Lung microvascular endothelial cell (primary cell): ENCODE measurements around the gene ADCY1. TPM values are rescaled to one million over a fixed set of nuclear protein-coding genes. Genes with fewer than 3 reads are reported as not detected.
"Not testable (repeated sequence)": the region's sequence is repeated elsewhere in the genome, so short reads cannot be mapped to it uniquely, and the experiment has no call there.

Experiments
- DNase-seq, 2 donors: peaks; one replicate each; pipeline versions ENCODE4 v3.0.0 to v3.0.0-alpha.2; 2010; ENCODE audit warnings: low read depth in 2 of 2
- total RNA-seq: library from RNA; depleted of rRNA; stranded (reverse); fragments of >200 nt; gene quantifications from 2 replicates; pipeline ENCODE4 v1.2.1, GENCODE V29; 2014

Gene ADCY1
- total RNA-seq: 0.40 and 0.44 TPM in 2 replicates

DNA sequence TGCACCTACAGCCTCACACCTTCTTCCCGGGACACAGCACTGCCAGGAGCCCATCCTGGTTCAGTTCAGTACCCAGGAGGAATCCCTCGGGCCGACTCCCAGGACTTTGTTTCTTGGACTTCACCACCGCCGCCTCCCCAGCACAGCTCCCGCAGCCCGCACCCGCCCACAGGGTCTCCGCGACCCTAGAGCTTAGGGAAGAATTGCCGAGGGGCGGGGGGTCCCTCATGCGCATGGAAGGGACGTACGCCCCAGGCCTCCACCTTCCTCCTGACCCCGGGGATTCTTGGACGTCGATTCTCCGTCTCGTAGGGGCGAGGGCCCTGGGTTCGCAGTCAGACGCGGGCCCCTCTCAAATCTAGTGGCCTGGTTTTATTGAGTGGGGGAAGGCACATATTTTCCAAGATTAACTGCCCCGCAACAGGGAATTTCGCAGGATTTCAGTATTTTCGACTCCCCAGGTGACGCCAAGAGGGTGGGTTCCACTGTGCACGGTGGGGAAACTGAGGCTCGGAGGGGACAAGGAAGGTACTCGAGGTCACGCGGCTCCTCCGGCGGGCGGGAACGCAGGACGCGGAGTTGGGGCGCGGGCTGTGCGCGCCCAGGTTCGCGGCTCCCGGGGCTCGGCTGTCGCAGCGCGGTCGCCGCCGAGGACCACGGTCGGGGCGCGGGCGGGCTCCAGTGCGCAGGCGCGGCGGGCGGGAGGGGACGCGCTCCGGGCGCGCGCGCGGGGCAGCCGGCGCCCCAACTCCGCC is at the start of gene ADCY1:
Gene ADCY1, plus strand, starts transcription at position 708 of the 755 bp plus-strand sequence. CDS start 176 bp downstream, outside the sequence.
- DNase-seq: no peak

DNA sequence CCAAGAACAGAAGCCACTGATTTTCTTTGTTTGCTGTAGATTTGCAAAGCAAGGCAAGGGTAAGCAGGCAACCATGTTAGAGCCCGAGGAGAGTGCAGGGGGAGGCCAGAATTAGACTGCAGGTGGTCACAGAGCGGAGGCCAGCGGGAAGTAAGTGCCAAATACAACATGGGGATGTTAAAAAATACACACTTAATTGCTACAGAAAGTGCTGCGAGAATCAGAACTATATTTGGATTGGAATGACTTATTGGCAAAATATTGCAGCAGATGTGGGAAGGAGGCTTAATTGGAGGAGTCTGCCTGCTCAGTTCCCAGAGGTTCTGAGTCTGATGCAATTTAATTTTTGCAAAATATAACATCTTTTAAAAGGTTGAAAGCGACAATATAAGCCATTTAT is 49.7 kb upstream of the ADCY1 start:
- no peak for DNase-seq

DNA sequence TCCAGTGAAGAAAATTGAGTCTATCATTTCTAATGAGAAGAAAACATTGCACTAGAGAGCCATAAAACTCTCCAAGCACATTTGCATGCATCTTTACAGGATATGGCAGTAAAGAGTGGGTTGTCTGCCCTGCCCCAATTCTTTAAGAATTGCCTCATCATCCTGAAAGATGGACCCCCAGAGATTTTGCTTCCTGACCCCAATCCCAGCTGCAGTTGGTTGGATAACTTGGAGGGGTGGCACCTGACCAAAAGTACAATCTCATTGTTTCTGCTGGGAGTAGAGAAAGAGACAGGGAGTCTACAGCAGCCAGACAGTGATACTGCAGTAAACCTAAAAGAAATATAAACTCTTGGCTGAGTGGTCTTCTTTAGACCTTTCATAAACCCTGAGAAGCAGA is 49.1 kb upstream of the ADCY1 start:
- no peak for DNase-seq

DNA sequence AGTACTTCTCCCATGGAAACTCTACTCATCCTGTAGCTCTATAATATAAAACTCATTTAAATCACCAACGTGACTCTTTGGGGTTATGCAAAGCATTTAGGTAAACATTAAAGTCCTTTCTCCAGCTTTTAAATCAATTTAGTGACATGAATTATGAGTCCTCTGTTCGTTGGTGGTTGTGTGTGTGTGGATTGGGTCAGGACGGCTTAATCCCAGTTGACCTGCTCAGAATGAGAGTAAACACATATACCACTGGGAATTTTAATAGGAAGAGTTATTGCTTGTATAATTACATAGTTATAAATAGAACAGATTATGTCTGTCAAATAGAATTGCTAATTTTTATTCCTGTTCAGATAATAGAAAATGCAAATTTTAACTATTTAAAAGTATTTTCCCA is 30.7 kb upstream of the ADCY1 start:
- no peak for DNase-seq

DNA sequence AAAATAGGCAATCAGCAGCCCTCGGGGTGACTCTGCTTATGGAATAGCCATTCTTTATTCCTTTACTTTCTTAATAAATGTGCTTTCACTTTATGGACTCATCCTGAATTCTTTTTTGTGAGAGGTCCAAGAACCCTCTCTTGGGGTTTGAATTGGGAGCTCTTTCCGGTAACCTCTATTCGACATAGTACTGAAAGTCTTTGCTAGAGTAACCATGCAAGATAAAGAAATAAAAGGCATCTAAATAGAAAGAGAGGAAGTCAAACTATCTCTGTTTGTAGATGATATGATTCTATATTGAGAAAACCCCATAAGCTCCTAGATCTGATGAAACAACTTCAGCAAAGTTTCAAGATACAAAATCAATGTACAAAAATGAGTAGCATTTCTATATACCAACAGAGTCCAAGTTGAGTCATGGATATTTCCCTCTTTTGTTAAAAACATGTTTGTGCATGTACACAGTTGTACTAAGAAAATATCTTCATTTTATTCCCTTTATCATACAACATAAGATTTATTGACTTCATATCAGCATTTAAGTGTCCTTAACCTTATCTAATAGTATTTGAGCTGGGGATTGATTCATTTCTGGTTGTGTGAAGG is 29.0 kb upstream of the ADCY1 start:
- not testable (repeated sequence) for DNase-seq

DNA sequence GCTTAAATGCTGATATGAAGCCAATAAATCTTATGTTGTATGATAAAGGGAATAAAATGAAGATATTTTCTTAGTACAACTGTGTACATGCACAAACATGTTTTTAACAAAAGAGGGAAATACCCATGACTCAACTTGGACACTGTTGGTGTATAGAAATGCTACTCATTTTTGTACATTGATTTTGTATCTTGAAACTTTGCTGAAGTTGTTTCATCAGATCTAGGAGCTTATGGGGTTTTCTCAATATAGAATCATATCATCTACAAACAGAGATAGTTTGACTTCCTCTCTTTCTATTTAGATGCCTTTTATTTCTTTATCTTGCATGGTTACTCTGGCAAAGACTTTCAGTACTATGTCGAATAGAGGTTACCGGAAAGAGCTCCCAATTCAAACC is 25.3 kb upstream of the ADCY1 start:
- DNase-seq: not testable (repeated sequence)

DNA sequence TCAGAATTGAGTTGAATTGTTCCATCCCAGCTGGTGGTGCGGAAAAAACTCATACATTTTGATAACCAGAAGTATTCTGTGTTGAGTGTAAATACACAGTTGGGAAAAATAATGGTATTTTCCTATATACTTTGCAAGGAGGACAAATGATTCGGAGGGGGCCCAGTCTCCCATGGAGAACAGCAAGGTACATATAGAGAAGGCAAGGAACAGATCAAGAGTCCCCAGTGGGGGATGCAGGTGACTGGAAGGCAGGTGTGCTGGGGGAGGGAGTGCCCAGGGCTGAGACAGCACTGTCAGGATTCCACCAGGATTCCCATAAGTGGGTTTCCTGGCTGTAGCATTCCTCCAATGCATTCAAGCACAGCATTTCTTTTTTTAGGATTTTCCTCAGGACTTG is 10.8 kb upstream of the ADCY1 start:
- no peak for DNase-seq

DNA sequence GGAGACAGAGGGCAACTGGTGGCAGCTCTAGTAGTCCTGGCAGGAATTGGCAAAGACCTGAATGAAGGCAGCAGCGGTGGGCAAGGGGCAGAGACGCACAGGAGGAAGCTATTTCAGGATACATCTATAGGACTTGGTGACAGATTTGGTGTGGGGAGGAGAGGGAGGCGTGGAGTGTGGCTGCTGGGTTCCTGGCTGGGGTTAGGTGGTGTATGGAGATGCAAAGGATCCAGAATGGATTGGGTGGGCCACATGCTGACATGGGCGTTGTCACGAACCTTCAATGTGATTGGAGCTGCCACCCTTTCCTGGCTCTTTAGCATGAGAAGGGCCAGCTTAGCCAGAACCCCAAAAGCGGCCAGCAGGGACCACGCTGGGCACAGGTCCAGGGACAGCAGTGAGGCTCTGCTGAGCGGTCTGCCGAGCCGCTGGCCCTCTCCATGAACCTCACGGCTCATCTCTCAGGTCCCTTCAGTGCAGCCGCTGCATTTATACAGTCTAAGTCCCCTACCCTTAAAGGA is 10.2 kb upstream of the ADCY1 start:
- DNase-seq: no peak

DNA sequence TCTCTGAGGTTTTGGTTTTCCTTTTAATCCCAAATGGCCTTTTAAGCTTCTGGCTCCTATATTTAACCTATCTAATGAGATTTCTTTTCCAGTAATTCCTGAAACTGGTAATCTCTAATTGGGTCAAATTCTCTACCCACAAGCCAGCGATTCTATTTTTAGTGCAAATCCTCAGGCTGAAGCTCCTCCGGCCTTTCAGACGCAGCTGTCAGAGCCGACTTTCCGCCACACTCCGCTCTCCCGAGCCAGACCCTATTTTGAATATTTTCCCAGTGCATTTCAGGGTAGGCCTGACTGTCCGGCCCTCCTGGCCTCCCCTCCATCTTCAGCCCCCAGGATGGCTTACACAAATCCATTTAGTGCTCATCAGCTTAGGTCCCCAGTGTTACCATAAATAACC is 9.7 kb upstream of the ADCY1 start:
- no peak for DNase-seq

DNA sequence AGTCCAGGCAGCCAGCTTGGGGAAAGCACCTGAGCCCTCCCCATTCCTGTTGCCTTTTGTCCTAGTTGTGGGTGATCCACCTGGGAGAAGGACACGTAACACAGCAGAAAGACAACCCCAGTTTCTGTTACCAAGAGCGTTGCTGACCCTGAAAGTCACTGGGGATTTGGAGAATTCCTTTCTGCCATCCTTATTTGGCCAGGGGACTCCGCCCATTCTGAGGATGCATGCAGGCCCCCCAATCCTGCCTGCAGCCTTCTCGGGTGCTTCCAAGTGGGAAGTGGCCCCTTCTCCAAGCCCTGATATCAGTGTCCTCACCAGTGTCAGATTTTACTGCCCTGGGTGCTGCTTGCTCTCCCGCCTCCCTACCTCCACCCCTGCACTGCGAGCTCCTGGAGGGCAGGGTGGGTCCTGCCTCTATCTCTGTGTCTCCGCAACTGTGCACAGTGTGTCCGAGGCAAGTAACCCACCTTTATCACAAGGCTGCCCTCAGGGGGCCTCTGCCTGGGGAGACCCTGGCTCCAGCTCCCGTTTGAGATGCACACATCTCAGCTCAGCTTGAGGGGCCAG is 9.2 kb upstream of the ADCY1 start:
- no peak for DNase-seq

DNA sequence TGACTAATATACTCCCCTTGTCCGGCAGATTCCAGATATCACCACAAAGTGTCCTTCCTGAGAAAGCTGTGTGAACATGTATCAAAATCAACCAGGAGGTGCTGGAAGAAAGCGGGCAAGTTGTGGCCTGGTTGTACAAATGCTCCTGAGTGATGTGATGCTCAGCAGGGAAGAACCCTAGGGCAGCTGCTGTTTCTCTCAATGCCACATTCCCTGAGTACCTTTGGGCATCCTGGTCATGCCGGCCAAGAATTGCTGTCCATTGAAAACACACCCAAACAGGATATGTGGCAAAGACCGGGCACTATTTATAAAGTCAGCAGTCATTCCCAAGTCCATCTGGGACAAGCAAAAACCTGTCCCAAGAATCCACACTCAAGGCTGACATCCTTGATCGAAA is 7.8 kb upstream of the ADCY1 start:
- no peak for DNase-seq

DNA sequence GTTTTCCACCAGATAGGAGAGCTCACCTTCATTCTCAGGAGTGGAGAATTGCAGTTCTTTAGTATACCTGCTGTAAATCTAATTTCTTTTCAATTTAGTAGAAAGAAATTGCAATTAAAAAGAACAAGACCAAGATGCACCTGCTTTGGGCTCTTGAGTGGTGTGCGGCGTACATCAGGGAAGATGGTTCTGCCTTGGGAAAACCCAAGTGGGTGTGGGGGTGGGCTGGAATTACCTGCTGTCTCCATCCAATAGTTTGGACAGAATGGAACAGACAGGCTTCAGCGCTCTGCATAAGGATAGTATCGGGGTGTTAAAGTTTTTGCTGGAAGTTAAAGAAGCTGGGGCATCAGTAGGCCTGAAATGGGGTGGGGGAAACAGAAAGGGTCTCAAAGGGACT is 7.2 kb upstream of the ADCY1 start:
- no peak for DNase-seq

DNA sequence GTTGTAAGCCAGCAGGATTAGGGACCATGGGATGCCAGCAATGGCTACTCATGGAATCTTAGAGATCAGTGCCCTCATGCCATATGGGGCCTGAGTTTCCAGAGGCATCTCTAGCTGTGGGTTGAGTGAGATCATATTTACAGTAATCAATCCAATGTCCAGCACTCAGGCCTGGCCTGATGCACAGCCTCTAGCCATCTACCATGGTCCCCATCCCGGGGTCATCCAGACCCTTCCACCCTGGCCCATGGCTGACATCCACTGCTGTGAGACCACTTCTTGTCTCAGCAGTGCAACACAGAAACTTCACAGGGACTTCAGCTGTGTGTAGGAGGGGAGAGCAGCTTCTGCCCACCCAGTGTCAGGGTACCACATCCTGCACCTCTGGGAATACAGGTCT is 6.5 kb upstream of the ADCY1 start:
- no peak for DNase-seq

DNA sequence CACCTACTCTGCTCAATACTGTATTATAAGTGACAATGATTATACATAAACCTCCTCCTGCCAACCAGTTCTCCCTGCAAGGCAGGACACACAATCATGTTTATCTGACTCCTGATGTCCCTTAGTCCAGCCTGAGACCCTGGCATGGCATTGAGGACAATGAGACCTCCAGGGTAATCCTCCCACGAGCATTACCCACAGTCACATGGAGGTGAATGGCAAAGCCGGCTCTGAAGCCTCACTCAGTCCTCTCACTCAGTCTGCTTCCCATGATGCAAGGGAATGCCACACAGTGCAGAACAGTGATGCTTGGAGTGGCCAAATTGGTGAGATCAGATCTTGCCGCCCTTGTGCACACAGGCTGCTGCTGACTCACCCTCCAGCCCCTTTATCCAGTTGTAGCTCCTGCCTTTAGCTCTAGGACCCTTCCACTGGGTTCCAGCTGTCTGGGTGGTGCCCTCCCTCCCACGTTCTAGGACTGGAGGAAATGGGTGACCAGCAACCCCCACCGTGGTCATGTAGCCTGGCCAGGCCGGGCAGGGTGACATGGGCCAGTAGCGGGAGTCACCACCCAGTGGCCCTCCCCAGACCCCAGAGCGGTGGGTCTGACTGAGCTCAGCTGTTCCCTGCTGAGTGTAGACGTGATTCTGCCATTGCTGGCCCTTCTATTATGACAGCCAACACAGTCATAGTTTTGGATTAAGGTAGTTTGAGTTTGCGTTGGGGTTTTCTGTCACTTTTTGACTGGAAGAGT is 5.5 kb upstream of the ADCY1 start:
- DNase-seq: no peak

DNA sequence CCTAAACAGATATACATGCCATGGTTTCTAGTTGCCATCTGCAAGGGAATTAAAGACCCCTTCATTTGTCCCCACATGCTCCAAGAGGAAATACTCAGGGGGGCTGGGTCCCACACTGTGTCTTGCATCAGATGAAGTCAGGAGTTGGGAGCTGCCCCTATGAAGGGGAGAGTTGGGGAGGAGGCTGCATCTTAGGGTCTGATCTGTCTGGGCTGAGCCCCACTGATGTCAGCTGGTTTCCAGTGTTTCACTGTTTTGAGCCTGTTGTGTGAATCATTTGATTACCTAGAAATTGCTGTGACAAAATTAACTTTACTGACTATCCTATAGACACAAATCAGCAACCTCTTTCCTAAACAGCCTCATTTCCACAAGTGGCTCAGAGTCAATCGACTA is 4.9 kb upstream of the ADCY1 start:
- no peak for DNase-seq

DNA sequence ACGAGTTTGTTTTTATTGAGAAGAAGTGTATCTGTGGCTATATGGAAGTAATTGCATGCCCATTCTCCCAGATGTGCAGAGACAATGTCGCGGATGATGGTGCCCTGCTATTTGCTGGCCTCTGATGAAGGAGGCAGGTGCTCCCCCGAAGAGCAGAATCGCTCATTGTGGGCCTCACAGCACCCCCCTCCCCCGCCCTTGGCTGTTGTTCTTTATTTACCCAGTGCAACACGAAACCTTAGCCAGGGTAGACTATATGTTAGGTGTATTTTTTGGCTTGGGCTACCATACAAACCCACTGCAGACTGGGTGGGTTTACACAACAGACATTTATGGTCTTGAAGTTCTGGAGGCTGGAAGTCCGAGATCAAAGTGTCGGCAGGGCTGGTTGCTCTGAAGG is 3.4 kb upstream of the ADCY1 start:
- no peak for DNase-seq

DNA sequence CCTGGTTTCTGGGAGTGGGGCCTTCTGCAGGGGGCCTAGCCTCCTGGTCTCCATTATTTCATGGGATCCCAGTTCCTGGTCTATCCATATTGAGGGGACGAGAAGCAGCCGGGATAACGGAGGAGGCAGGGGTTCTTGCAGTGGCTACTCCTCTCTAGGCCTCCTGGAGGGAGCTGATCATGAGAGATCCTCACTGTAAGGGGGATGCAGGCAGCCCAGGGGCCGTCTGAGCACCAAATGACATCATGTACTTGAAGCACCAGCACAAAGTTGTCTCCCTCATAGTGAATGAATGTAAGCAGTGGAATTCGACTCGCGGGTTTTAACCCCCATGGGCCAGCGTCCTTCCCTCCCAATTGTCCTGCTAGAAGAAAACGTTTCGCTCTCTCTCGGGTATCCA is 964 bp upstream of the ADCY1 start:
- no peak for DNase-seq

DNA sequence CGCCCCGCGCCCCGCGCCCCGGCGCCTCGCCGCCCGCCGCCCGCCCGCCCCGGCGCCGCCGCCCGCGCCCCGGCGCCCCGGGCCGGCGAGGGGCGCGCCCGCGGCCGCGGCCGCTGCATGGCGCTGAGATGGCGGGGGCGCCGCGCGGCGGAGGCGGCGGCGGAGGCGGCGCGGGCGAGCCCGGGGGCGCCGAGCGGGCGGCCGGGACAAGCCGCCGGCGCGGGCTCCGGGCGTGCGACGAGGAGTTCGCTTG is 174 bp downstream of the ADCY1 start:
- DNase-seq: no peak

DNA sequence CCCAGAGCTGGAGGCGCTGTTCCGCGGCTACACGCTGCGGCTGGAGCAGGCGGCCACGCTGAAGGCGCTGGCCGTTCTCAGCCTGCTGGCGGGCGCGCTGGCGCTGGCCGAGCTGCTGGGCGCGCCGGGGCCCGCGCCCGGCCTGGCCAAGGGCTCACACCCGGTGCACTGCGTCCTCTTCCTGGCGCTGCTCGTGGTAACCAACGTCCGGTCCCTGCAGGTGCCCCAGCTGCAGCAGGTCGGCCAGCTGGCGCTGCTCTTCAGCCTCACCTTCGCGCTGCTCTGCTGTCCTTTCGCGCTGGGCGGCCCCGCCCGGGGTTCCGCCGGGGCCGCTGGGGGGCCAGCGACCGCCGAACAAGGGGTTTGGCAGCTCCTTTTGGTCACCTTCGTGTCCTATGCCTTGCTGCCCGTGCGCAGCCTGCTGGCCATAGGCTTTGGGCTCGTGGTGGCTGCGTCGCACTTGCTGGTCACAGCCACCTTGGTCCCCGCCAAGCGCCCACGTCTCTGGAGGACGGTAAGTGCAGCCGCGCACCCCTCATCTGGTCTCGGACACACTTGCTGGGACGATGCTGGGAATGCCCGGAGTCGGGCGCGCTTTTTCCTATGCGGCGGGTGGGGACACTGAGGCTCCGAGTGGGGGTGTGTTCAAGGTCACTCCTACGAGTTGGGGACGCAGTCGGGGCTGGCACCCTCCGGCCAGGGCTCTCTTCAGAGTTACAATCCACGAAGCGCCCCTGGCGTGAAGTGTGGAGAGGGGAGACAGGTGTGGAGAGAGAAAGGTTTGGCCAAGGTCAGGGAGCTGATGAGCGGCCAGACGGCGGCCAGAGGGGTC is 717 bp downstream of the ADCY1 start:
- peak; percentile 59 to 63 for DNase-seq

DNA sequence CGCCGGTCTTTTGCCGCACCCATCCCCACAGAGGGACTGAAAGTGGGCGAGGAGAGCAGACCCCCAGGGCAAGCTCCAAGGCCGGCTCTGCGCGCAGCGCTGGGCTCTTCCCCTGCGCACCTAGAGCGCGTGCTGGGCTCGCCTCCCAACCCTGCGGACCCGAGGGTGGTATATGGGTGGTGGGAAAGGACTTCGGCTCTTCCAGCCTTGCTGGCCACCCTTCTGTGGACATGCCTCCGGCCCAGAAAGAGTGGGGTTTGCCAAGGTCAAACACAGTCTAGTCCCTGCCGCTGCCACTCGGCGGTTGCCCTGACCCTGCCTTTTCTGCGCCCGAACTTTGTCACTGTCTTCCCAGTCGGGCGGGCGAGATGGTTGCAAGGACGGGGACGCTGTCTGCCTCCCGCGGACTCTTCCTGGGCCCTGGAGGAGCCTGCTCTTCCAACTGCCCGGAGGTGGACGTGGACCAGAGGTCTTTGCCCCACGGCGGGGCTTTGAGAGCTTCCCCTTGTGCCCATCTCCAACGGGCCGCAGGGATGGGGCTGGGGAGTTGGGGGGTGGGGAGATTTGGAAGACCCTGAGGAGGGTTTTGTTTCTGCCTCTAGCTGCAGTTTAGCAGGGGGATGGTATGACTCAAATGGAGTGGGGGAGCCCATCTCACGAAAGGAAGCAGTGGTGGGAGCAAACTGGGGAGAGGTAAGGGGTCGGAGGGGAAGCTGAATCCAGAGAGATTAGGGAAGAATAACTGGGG is 1.5 kb downstream of the ADCY1 start:
- DNase-seq: no peak
